Fibroblast of peridontal ligament (primary cell): ENCODE measurements around the gene NGEF.

Experiments used
- DNase-seq: peaks from one replicate; pipeline ENCODE4 v3.0.0-alpha.2; 2010; ENCODE audit errors: extremely low read depth

The NGEF gene

DNA sequence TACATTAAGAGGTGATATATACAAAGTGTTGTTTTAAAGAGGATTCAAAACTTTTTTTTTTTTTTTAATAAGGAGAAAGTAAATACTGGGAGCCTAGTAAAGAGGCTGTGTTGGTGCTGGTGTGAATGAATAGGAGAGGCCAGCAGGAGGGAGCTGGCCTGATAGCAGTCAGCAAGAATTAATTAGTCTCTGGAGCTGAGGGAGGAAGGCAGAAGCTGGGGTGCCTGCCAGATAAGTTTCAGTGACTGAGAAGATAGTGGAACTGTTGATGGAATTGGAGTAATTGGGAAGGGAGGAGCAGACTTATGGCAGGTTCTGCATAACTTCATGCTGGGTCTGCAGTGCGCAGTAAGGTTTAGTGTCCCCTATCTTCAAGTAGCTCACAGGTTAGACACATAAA lies 179.2 kb downstream of the NGEF start:
- DNase-seq = no peak

DNA sequence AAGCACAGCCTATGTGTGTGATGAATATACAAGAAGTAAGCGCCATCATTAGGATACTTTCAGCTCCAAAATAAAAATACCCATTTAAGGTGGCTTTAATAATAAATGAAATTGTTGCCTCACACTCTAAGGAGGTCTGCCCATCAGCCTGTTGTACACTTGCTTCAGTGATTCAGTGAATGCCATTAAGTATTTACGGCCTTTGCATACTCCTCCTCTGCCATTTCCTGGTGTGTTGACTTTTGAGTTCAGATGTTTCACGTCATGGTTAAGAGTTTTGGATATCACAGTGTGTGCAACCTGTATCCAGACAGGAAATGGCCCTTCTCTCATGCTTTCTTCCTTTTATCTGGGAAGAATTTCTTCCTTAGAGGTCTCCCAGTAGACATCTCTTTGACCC lies 181.6 kb downstream of the NGEF start:
- DNase-seq = no peak

DNA sequence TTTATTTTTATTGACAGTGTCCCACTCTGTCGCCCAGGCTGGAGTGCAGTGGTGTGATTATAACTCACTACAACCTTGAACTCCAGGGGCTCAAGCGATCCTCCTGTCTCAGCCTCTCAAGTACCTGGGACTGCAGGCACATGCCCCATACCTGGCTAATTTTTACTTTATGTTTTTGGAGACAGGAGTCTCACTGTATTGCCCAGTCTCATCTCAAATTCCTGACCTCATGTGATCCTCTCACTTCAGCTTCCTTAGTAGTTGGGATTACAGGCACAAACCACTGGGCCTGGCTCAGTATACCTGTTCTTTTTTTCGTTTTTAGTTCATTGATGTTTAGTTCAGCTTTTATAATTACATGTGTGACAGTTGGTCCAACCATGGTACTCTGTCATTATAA lies 183.1 kb downstream of the NGEF start:
- no peak for DNase-seq
